Cardiac muscle cell (in vitro differentiated cells and primary cell): ENCODE measurements around the gene SIKE1. TPM values are rescaled to one million over a fixed set of nuclear protein-coding genes. Genes with fewer than 3 reads are reported as not detected.
A peak's percentile ranks its signal among the peaks of the same experiment; 100 is the strongest.

Source experiments
- DNase-seq, 2 donors: peaks; one replicate each; pipeline versions ENCODE4 v3.0.0 to v3.0.0-alpha.2; 2010 to 2017; ENCODE audit warnings: low read depth in 1 of 2, low spot score in 1 of 2
- H3K27ac ChIP-seq: fragments of 200-600 bp; sonication (generic); 2 replicates; pipeline ENCODE4 v1.5.1; 2016
- H3K27me3 ChIP-seq: fragments of 200-600 bp; sonication (generic); 2 replicates; pipeline ENCODE4 v1.6.0; 2016; ENCODE audit warnings: control low read depth
- H3K36me3 ChIP-seq: fragments of 200-600 bp; sonication (generic); 2 replicates; pipeline ENCODE4 v1.5.1; 2016; ENCODE audit warnings: control low read depth
- H3K4me1 ChIP-seq: fragments of 200-600 bp; sonication (generic); 2 replicates; pipeline ENCODE4 v1.8.1; 2017; ENCODE audit warnings: low read depth, mild to moderate bottlenecking, mixed run types
- H3K4me3 ChIP-seq: fragments of 200-600 bp; sonication (generic); 2 replicates; pipeline ENCODE4 v1.5.1; 2016; ENCODE audit warnings: mild to moderate bottlenecking
- H3K9me3 ChIP-seq: fragments of 200-600 bp; sonication (generic); 2 replicates; pipeline ENCODE4 v1.5.1; 2017; ENCODE audit warnings: low read depth, mild to moderate bottlenecking, control low read depth
- CTCF ChIP-seq: IDR thresholded peaks from 2 replicates; pipeline ENCODE4 v1.5.1; 2012; ENCODE audit warnings: low read depth, mild to moderate bottlenecking, low read length
- polyA plus RNA-seq: library from polyadenylated mRNA; unstranded; fragments of >200 nt; fragmentation: Nextera tagmentation; extraction: Ambion mirVana; gene quantifications from 2 replicates; pipeline ENCODE4 v1.2.1, GENCODE V29; 2016
- total RNA-seq: library from RNA; depleted of rRNA; stranded (reverse); fragments of >200 nt; gene quantifications from 2 replicates; pipeline ENCODE4 v1.2.3, GENCODE V29; 2016

SIKE1 gene
- total and polyA plus RNA-seq, 2 experiments from 2014 or later, result 64.0 to 91.9 TPM

DNA sequence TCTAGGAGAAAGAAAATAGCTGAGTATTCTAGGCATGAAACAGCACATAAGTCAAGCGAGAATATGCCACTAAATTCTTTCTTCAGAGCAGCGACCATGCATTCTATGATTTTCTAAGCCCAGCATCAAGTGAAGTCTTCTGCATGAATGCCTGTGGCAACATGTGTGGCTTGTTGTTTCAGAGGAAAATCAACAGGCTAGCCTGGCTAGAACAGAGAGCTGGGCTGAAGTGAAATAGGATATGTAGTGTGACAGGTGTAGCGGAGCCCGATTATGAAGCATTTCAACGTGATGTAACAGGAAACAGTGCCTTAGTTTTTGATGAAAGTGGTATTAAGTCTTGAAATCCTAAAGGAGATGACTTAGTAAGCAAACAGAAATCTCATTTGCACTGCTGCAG lies 29.7 kb downstream of the SIKE1 start:
- H3K27me3 ChIP-seq, result no peaks in the 10 kb centered on the region
- DNase-seq, result no peak
- H3K4me1 ChIP-seq, result peaks cover 46% of the 10 kb centered on the region
- no peak for TF ChIP-seq CTCF
- no peak overlapping the region for H3K27ac ChIP-seq
- no peaks in the 10 kb centered on the region for H3K9me3 ChIP-seq
- no peak overlapping the region for H3K4me3 ChIP-seq
- peaks cover 34% of the 10 kb centered on the region for H3K36me3 ChIP-seq

DNA sequence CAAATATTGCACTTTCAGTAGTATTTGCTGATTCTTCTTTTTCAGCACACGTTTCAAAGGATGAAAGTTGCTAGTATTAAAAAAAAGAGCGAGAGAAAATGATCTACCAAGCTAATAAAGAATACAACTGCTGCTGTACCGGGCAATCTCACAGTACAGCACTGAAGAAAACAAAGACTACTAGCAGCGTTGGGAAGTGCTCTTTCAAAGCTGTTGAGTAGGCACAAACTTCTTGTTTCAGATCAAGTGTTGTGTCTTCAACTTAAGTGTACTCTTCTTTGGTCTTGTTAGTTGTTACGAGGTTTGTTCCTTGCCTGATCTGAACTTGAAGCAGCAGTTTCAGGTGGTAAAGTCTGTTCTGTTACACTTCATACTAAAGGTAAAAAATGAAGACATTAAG lies 30.6 kb downstream of the SIKE1 start:
- Histone ChIP-seq H3K27ac (peak overlapping the region; percentile 32), H3K27me3 (no peaks in the 10 kb centered on the region), H3K4me1 (peaks cover 38% of the 10 kb centered on the region), H3K9me3 (no peaks in the 10 kb centered on the region), H3K36me3 (peaks cover 36% of the 10 kb centered on the region), H3K4me3 (no peak overlapping the region)
- no peak for TF ChIP-seq CTCF
- DNase-seq, result no peak

DNA sequence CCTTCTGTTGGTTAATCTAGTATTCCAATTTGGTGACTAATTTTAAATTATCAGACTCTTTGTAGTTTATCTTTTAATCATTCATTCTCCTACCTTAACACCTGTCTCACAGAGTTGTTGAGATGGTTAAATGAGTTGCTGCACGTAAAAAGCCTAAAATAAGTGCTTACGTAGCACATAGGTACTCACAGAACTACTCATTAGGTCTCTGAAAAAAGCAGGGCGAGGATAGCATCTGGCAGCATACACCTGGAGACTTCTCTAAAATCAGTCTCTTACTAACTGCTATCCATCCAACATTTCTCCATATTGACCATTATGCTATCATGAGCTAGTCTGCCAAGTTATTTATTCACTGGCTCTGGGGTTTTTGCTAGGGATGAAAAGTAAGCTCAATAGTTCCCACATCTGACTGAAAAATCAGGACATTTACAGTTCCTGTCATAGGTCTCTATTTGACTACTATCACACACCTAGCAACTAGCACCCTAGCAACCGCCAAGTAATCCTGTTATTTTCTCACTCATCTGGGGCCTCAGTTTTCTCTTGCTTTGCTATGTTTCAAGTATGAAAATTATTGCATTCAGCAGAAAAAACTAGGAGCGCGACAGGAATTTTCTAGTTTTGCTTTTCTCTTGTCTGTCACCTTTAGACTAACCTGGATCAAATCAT lies 33.9 kb downstream of the SIKE1 start:
- no peaks in the 10 kb centered on the region for H3K9me3 ChIP-seq
- H3K27ac ChIP-seq, result no peak overlapping the region
- no peak for TF ChIP-seq CTCF
- peaks cover 39% of the 10 kb centered on the region for H3K36me3 ChIP-seq
- no peak for DNase-seq
- no peaks in the 10 kb centered on the region for H3K27me3 ChIP-seq
- no peak overlapping the region for H3K4me3 ChIP-seq
- H3K4me1 ChIP-seq, result peaks cover 17% of the 10 kb centered on the region

DNA sequence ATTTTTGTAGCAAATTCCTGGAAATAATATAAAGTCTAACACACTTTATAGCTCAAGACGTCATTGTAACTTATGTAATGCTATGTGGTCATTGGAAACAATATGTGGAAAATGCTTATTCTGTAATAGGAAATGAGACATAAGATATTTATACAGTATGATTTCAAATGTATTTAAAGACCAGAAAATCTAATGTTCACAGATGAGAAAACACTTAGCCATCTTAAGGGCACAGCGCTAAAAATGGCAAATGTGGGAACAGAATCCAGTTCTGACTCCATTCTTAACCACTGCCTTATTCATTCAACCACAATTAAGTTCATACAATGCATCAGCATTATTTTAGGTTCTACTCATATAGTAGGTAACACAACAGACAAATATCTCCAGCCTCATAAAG lies 35.2 kb downstream of the SIKE1 start:
- Histone ChIP-seq H3K27me3 (no peaks in the 10 kb centered on the region), H3K36me3 (peaks cover 39% of the 10 kb centered on the region), H3K4me1 (peaks cover 8% of the 10 kb centered on the region), H3K4me3 (no peak overlapping the region), H3K9me3 (no peaks in the 10 kb centered on the region), H3K27ac (no peak overlapping the region)
- TF ChIP-seq CTCF, result no peak
- no peak for DNase-seq

DNA sequence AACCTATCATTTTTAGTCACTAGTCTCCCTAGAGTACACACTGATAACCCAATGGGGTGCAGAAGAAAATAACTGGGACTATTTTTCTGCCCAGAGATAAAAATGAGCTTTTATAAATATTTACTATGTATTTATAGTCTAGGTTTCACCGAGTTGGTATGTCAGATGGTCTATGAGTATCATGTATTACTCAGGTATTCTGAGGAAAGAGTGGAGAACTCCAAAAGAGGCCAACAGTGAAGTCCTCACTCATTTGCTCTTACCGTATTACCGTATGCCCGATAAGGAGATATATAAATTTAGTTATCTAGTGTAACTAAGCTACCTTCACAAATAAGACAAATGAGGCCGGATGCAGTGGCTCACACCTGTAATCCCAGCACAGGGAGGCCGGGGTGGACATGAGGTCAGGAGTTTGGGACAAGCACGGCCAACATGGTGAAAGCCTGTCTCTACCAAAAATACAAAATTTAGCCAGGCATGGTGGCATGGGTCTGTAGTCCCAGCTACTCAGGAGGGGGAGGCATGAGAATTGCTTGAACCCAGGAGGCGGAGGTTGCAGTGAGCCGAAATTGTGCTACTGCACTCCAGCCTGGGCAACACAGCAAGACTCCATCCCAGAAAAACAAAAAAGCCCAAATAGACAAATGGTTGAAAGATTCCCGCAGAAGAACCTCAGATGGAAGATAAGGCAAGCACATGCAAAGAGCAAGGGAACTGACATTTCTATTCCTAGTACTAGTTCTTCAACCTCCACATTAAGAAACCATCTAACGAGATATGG lies 38.3 kb downstream of the SIKE1 start:
- Histone ChIP-seq H3K36me3 (peaks cover 37% of the 10 kb centered on the region), H3K9me3 (no peaks in the 10 kb centered on the region), H3K27ac (no peak overlapping the region), H3K27me3 (no peaks in the 10 kb centered on the region), H3K4me3 (no peak overlapping the region), H3K4me1 (no peaks in the 10 kb centered on the region)
- DNase-seq, result no peak
- no peak for TF ChIP-seq CTCF
